Measurements from ENCODE around the gene TEAD4.

TEAD4 gene

GRCh38 chr12:2980630-2981029 is 21.4 kb downstream of the TEAD4 start:
- DNase-seq (ENCODE audit: low read depth), result no peak
- no peak overlapping the region for H3K4me3 ChIP-seq (ENCODE audit: low read length)
- no peak for TF ChIP-seq CTCF (conservative IDR thresholded peaks at IDR 0.05; ENCODE audit: low read length)

DNA sequence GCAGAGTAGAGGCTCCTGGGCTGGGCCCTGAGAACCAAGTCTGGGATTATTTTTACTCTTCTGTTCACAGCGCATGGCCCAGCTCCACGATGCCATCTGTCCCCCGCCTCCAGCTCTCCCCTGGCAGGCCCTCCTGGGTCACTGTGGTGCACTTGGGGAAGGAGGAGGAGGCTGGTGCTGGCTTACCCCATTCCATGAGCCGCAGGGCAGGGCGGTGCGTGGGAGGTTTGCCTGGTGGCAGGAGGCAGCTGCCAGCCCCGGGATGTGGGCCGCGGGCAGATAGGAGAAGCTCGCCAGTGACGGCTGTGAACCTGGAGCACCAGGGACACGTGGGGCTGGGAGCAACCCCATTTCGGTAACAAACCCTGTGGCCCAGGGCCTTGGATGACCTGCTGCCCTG is 23.2 kb downstream of the TEAD4 start:
- no peak for TF ChIP-seq CTCF (conservative IDR thresholded peaks at IDR 0.05; ENCODE audit: low read length)
- no peak overlapping the region for H3K4me3 ChIP-seq (ENCODE audit: low read length)
- DNase-seq (ENCODE audit: low read depth), result no peak

- H3K4me3 ChIP-seq (ENCODE audit: low read length), result no peak overlapping the region
- DNase-seq (ENCODE audit: low read depth), result no peak
- TF ChIP-seq CTCF (conservative IDR thresholded peaks at IDR 0.05; ENCODE audit: low read length), result no peak
Observed at GRCh38 chr12:2984249-2984648, 25.1 kb downstream of the TEAD4 start.

GRCh38 chr12:2984698-2985097 is 25.5 kb downstream of the TEAD4 start:
- H3K4me3 ChIP-seq (ENCODE audit: low read length), result no peak overlapping the region
- DNase-seq (ENCODE audit: low read depth), result no peak
- TF ChIP-seq CTCF (conservative IDR thresholded peaks at IDR 0.05; ENCODE audit: low read length), result no peak

GRCh38 chr12:2986876-2987275 is 27.7 kb downstream of the TEAD4 start:
- no peak overlapping the region for H3K4me3 ChIP-seq (ENCODE audit: low read length)
- DNase-seq (ENCODE audit: low read depth), result no peak
- TF ChIP-seq CTCF (conservative IDR thresholded peaks at IDR 0.05; ENCODE audit: low read length), result no peak

GRCh38 chr12:2988494-2988893 is 29.3 kb downstream of the TEAD4 start:
- DNase-seq (ENCODE audit: low read depth), result no peak
- H3K4me3 ChIP-seq (ENCODE audit: low read length), result no peak overlapping the region
- TF ChIP-seq CTCF (conservative IDR thresholded peaks at IDR 0.05; ENCODE audit: low read length), result no peak

DNA sequence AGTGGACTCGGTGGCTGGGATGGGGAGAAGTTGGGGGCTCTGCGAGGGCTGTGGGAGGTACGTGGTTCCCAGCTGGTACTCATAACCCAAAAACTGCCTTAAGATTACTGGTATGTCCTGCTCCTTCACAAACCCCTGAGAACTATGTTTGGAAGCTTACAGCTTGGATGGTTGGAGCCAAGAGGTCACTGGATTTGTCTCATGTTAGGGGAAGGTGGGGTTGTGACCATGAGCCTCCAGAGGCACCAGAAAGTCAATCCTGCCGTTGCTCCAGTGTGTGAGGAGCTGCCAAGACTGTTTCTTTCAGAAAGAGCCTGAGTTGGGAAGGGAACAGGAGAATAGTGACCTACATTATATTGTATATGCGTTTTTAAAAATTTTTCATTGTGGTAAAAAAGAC is 33.5 kb downstream of the TEAD4 start:
- H3K4me3 ChIP-seq (ENCODE audit: low read length), result no peak overlapping the region
- TF ChIP-seq CTCF (conservative IDR thresholded peaks at IDR 0.05; ENCODE audit: low read length), result no peak

More for the DNA sequence above, 33.5 kb downstream of the TEAD4 start:
- no peak for DNase-seq (ENCODE audit: low read depth)

Measured in AG10803 (cell line).